DOHH2 (cell line): ENCODE results near the gene CAB39.

Experiments
- H3F3A ChIP-seq: fragments of 200-600 bp; sonication (generic), shearing (Covaris generic); 2 replicates; pipeline ENCODE4 v1.6.0; 2016; ENCODE audit warnings: antibody characterized with exemption, mild to moderate bottlenecking; ENCODE audit not compliant: control insufficient read depth, insufficient read depth
- H3K27ac ChIP-seq: fragments of 200-600 bp; sonication (generic); 2 replicates; pipeline ENCODE4 v1.5.1; 2014; ENCODE audit warnings: low read depth, mild to moderate bottlenecking, low read length, moderate library complexity
- H3K27me3 ChIP-seq: fragments of 200-600 bp; sonication (generic); 2 replicates; pipeline ENCODE4 v1.6.1; 2014; ENCODE audit warnings: mild to moderate bottlenecking, low read length, mixed read lengths; ENCODE audit not compliant: control insufficient read depth
- H3K36me3 ChIP-seq: fragments of 200-600 bp; sonication (generic); 2 replicates; pipeline ENCODE4 v1.6.1; 2014; ENCODE audit warnings: mild to moderate bottlenecking, low read length, moderate library complexity, mixed read lengths; ENCODE audit not compliant: control insufficient read depth
- H3K4me1 ChIP-seq: fragments of 200-600 bp; sonication (generic); 2 replicates; pipeline ENCODE4 v1.6.1; 2014; ENCODE audit warnings: mild to moderate bottlenecking, low read length, mixed read lengths; ENCODE audit not compliant: control insufficient read depth
- H3K4me2 ChIP-seq: fragments of 200-600 bp; sonication (generic); 2 replicates; pipeline ENCODE4 v1.6.0; 2014; ENCODE audit warnings: mild to moderate bottlenecking, low read length, moderate library complexity
- H3K4me3 ChIP-seq: fragments of 200-600 bp; sonication (generic); 2 replicates; pipeline ENCODE4 v1.5.1; 2014; ENCODE audit warnings: mild to moderate bottlenecking, low read length, mixed read lengths
- H3K79me2 ChIP-seq: fragments of 200-600 bp; sonication (generic); 2 replicates; pipeline ENCODE4 v1.6.1; 2014; ENCODE audit warnings: mild to moderate bottlenecking, low read length, mixed read lengths; ENCODE audit not compliant: control insufficient read depth
- H3K9me2 ChIP-seq: fragments of 200-600 bp; sonication (generic); replicated peaks from 2 replicates; pipeline ENCODE4 v1.6.1; 2014; ENCODE audit warnings: mild to moderate bottlenecking, low read length, mixed read lengths; ENCODE audit not compliant: control insufficient read depth
- H3K9me3 ChIP-seq: fragments of 200-600 bp; sonication (generic); 2 replicates; pipeline ENCODE4 v1.6.1; 2014; ENCODE audit warnings: antibody characterized with exemption, low read length, mixed read lengths; ENCODE audit not compliant: control insufficient read depth, insufficient read depth
- H4K20me1 ChIP-seq: fragments of 200-600 bp; sonication (generic); 2 replicates; pipeline ENCODE4 v1.6.0; 2014; ENCODE audit warnings: low read depth, mild to moderate bottlenecking, antibody characterized with exemption, low read length, moderate library complexity; ENCODE audit not compliant: control insufficient read depth, insufficient read depth
- EZH2phosphoT487 ChIP-seq: fragments of 200-600 bp; sonication (generic); IDR thresholded peaks from 2 replicates; pipeline ENCODE4 v1.6.1; 2017; ENCODE audit warnings: borderline replicate concordance, mild to moderate bottlenecking, antibody characterized with exemption, low read length, moderate library complexity, mixed read lengths
- TF ChIP-seq, protein P1 (sequence below): fragments of 200-600 bp; sonication (generic); IDR thresholded peaks from one replicate; pipeline ENCODE4 v1.5.1; 2014; ENCODE audit warnings: antibody characterized with exemption, mild to moderate bottlenecking, low read depth, low read length; ENCODE audit not compliant: poor library complexity, severe bottlenecking

The CAB39 gene

DNA sequence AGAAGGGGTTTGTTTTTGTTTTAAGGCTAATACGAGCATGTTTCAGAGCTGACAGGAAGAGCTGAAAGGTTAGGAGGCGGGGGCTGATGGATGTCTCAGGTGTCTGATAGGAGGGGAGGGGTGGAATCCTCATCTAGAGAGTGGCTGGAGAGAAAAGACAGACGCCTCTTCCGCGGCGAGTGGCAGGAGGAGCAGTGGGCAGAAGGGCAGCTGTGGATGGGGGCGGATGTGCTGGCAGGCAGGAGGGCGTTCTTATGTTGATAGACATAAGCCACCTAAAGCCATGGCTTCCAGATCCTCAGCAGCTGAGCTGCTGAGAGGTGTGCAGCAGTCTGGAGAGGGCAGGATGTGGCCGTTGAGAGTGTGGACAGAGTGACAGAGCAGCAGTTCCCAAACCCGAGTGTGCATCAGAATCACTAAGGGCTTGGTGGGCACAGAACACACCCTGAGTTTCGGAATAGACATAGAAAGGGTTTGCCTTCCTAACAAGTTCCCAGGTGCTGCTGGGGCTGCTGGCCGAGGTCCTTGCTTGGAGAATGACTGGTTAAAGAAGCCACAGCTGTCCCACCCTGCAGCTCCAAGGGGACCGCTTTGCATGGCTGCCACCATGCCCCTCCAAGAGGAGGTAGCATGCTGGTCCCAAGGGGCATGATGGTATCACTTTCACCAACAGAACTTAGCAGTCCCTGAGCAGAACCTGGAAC, 149.1 kb downstream of the CAB39 start:
- no peak overlapping the region for H3K4me3 ChIP-seq
- H3K79me2 ChIP-seq: no peaks in the 10 kb centered on the region
- H3K4me1 ChIP-seq: peaks cover 44% of the 10 kb centered on the region
- H3K27me3 ChIP-seq: peaks cover 22% of the 10 kb centered on the region
- H4K20me1 ChIP-seq: no peaks in the 10 kb centered on the region
- H3F3A ChIP-seq: peaks cover 4% of the 10 kb centered on the region
- H3K4me2 ChIP-seq: no peak overlapping the region
- H3K9me3 ChIP-seq: no peaks in the 10 kb centered on the region
- TF ChIP-seq, protein P1, sequence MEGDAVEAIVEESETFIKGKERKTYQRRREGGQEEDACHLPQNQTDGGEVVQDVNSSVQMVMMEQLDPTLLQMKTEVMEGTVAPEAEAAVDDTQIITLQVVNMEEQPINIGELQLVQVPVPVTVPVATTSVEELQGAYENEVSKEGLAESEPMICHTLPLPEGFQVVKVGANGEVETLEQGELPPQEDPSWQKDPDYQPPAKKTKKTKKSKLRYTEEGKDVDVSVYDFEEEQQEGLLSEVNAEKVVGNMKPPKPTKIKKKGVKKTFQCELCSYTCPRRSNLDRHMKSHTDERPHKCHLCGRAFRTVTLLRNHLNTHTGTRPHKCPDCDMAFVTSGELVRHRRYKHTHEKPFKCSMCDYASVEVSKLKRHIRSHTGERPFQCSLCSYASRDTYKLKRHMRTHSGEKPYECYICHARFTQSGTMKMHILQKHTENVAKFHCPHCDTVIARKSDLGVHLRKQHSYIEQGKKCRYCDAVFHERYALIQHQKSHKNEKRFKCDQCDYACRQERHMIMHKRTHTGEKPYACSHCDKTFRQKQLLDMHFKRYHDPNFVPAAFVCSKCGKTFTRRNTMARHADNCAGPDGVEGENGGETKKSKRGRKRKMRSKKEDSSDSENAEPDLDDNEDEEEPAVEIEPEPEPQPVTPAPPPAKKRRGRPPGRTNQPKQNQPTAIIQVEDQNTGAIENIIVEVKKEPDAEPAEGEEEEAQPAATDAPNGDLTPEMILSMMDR: no peak
- no peak for TF ChIP-seq EZH2phosphoT487
- H3K36me3 ChIP-seq: no peaks in the 10 kb centered on the region
- H3K27ac ChIP-seq: no peak overlapping the region
- H3K9me2 ChIP-seq: no peaks in the 10 kb centered on the region

DNA sequence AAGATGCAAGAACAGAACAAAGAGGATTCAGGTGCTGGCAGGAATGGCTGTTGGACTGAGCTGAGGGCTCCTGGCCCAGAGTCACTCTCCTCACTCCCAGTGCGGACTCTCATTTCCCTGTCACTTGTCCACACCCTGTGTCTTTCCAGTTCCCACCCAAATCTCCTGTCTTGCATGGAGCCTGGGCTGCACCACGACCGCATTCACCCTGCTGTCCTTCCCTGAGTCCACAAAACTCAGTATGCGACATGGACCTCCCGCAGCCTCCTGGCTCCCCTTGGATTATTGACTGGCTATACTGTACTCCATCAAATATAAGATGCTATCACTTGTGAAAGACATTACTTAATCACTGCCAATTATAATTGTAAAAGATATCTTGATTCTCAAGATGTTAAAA, 149.7 kb downstream of the CAB39 start:
- Histone ChIP-seq H3K4me2 (no peak overlapping the region), H3K9me2 (no peaks in the 10 kb centered on the region), H4K20me1 (no peaks in the 10 kb centered on the region; the same call in 1 of the 2 replicates), H3K79me2 (no peaks in the 10 kb centered on the region), H3K4me3 (no peak overlapping the region), H3K27me3 (peaks cover 20% of the 10 kb centered on the region), H3K4me1 (peaks cover 49% of the 10 kb centered on the region), H3K9me3 (no peaks in the 10 kb centered on the region), H3F3A (peaks cover 8% of the 10 kb centered on the region), H3K36me3 (no peaks in the 10 kb centered on the region), H3K27ac (no peak overlapping the region)
- TF ChIP-seq, protein P1: no peak

DNA sequence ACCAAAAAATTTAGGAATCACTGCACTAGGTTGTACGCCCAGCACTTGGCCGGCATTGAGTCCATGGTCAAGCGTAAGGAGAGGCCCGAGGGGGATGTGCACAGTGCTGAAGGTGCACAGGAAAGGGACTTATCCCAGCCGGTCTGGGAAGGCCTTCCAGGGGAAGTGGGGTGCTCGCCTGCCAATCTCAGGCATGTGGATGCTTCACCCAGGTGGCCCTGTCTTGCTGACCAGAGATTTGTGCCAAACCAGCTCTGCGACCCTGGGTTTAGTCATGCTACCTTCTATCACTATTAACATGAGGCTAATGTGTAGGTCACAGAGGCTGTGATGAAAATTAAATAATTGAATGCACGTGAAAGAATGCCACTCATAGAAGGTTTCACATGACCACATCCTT, 150.4 kb downstream of the CAB39 start:
- H3K9me3 ChIP-seq: no peaks in the 10 kb centered on the region
- no peaks in the 10 kb centered on the region for H3K9me2 ChIP-seq
- peaks cover 8% of the 10 kb centered on the region for H3F3A ChIP-seq
- no peak overlapping the region for H3K4me3 ChIP-seq
- H4K20me1 ChIP-seq: no peaks in the 10 kb centered on the region; the same call in 1 of the 2 replicates
- TF ChIP-seq EZH2phosphoT487: no peak
- TF ChIP-seq, protein P1: no peak
- H3K36me3 ChIP-seq: no peaks in the 10 kb centered on the region
- H3K79me2 ChIP-seq: no peaks in the 10 kb centered on the region
- H3K27ac ChIP-seq: no peak overlapping the region
- peaks cover 18% of the 10 kb centered on the region for H3K27me3 ChIP-seq
- no peak overlapping the region for H3K4me2 ChIP-seq
- H3K4me1 ChIP-seq: peaks cover 56% of the 10 kb centered on the region
